T-helper 2 cell (primary cell): Measurements from ENCODE around the gene BAK1.
A peak's percentile ranks its signal among the peaks of the same experiment; 100 is the strongest.
"Not testable (repeated sequence)": the region's sequence is repeated elsewhere in the genome, so short reads cannot be mapped to it uniquely, and the experiment has no call there.

Experiments
- DNase-seq, 5 experiments: peaks; one replicate each; pipeline versions ENCODE4 v3.0.0 to v3.0.0-alpha.2; 2012 to 2022

The BAK1 gene

GRCh38 chr6:33549196-33549595 is 30.9 kb downstream of the BAK1 start:
- no peak for DNase-seq

- no peak for DNase-seq
These were observed 32.6 kb downstream of the BAK1 start for GRCh38 chr6:33547499-33547898.

- no peak for DNase-seq
These were observed 33.3 kb downstream of the BAK1 start for GRCh38 chr6:33546766-33547165.

GRCh38 chr6:33545292-33545691 is 34.8 kb downstream of the BAK1 start:
- DNase-seq, result not testable (repeated sequence)

- DNase-seq, result no peak
These were observed 37.0 kb downstream of the BAK1 start for GRCh38 chr6:33543116-33543515.

- no peak for DNase-seq
These were observed 39.3 kb downstream of the BAK1 start for GRCh38 chr6:33540768-33541167.

- DNase-seq, result no peak
These were observed 45.4 kb downstream of the BAK1 start for GRCh38 chr6:33534702-33535101.

GRCh38 chr6:33533163-33533869 is 46.8 kb downstream of the BAK1 start:
- DNase-seq, result peak in 4 of 5 experiments; percentile 7 to 76 (median 54)

GRCh38 chr6:33532431-33532830 is 47.6 kb downstream of the BAK1 start:
- not testable (repeated sequence) for DNase-seq

GRCh38 chr6:33530617-33531016 is 49.5 kb downstream of the BAK1 start:
- DNase-seq, result not testable (repeated sequence)
